Neuronal stem cell (in vitro differentiated cells): Measurements from ENCODE around the gene A3GALT2.

Experiments used
- DNase-seq: peaks from one replicate; pipeline ENCODE4 v3.0.0-alpha.2; 2013; ENCODE audit warnings: low spot score
- H2AFZ ChIP-seq: one replicate; pipeline ENCODE4 v1.6.1; 2013; ENCODE audit warnings: mild to moderate bottlenecking, low read length, inconsistent platforms
- H2AK5ac ChIP-seq: 2 replicates; pipeline ENCODE4 v1.6.1; 2013; ENCODE audit warnings: low read depth, mild to moderate bottlenecking, inconsistent platforms, low read length, moderate library complexity, mixed read lengths
- H2BK120ac ChIP-seq: 2 replicates; pipeline ENCODE4 v1.6.1; 2013; ENCODE audit warnings: low read depth, mild to moderate bottlenecking, inconsistent platforms, low read length, moderate library complexity, mixed read lengths
- H2BK12ac ChIP-seq: one replicate; pipeline ENCODE4 v1.6.1; 2013; ENCODE audit warnings: low read length, inconsistent platforms
- H2BK15ac ChIP-seq: 2 replicates; pipeline ENCODE4 v1.6.1; 2013; ENCODE audit warnings: mild to moderate bottlenecking, low read length, inconsistent platforms, mixed read lengths
- H2BK5ac ChIP-seq: one replicate; pipeline ENCODE4 v1.6.1; 2013; ENCODE audit warnings: inconsistent platforms, mild to moderate bottlenecking, low read length, moderate library complexity
- H3K14ac ChIP-seq: one replicate; pipeline ENCODE4 v1.6.1; 2013; ENCODE audit warnings: low read length, inconsistent platforms
- H3K18ac ChIP-seq: 2 replicates; pipeline ENCODE4 v1.6.1; 2013; ENCODE audit warnings: low read length, inconsistent platforms
- H3K23ac ChIP-seq: 2 replicates; pipeline ENCODE4 v1.6.1; 2013; ENCODE audit warnings: low read depth, mild to moderate bottlenecking, mixed read lengths, low read length, inconsistent platforms; ENCODE audit not compliant: poor library complexity
- H3K27ac ChIP-seq: replicated peaks from 3 replicates; pipeline ENCODE4 v1.5.1; 2013; ENCODE audit warnings: low read length, inconsistent platforms
- H3K27me3 ChIP-seq, 3 experiments: 2 replicates each; pipeline ENCODE4 v1.6.1; 2013; ENCODE audit warnings: low read length in 3 of 3, mild to moderate bottlenecking in 2 of 3, inconsistent platforms in 1 of 3, low read depth in 1 of 3, mixed read lengths in 1 of 3, moderate library complexity in 1 of 3; ENCODE audit not compliant: control insufficient read depth in 3 of 3, insufficient read depth in 3 of 3
- H3K36me3 ChIP-seq, 2 donors: replicated peaks in 1 of 2; 2 replicates each; pipeline ENCODE4 v1.6.1; 2013; ENCODE audit warnings: low read length in 2 of 2; ENCODE audit not compliant: control insufficient read depth in 2 of 2, insufficient read depth in 2 of 2
- H3K4ac ChIP-seq: 2 replicates; pipeline ENCODE4 v1.6.1; 2013; ENCODE audit warnings: inconsistent platforms, mild to moderate bottlenecking, low read length, moderate library complexity
- H3K4me1 ChIP-seq, 2 donors: 1 replicate in 1 of 2; 2 replicates in 1 of 2; pipeline ENCODE4 v1.6.1; 2013; ENCODE audit warnings: low read length in 2 of 2, low read depth in 1 of 2; ENCODE audit not compliant: control insufficient read depth in 2 of 2, insufficient read depth in 1 of 2
- H3K4me2 ChIP-seq: one replicate; pipeline ENCODE4 v1.6.1; 2013; ENCODE audit warnings: mild to moderate bottlenecking, low read length, inconsistent platforms; ENCODE audit not compliant: insufficient read depth, poor library complexity, severe bottlenecking
- H3K4me3 ChIP-seq, 2 donors: 2 replicates each; pipeline ENCODE4 v1.5.1; 2013; ENCODE audit warnings: low read length in 2 of 2, mild to moderate bottlenecking in 2 of 2, inconsistent platforms in 1 of 2, moderate library complexity in 1 of 2
- H3K79me1 ChIP-seq: one replicate; pipeline ENCODE4 v1.6.1; 2013; ENCODE audit warnings: low read depth, mild to moderate bottlenecking, inconsistent platforms, low read length, moderate library complexity
- H3K9ac ChIP-seq: one replicate; pipeline ENCODE4 v1.6.1; 2013; ENCODE audit warnings: mild to moderate bottlenecking, low read depth, low read length, inconsistent platforms; ENCODE audit not compliant: poor library complexity
- H3K9me3 ChIP-seq, 2 donors: replicated peaks in 1 of 2; 2 replicates each; pipeline versions ENCODE3 to v1.6.1; 2013; ENCODE audit warnings: low read length in 2 of 2, mild to moderate bottlenecking in 2 of 2, inconsistent platforms in 1 of 2, low read depth in 1 of 2, mixed read lengths in 1 of 2, moderate library complexity in 1 of 2; ENCODE audit not compliant: control insufficient read depth in 2 of 2, insufficient read depth in 1 of 2
- H4K8ac ChIP-seq: one replicate; pipeline ENCODE4 v1.6.1; 2013; ENCODE audit warnings: low read depth, mild to moderate bottlenecking, inconsistent platforms, low read length, moderate library complexity
- H4K91ac ChIP-seq: one replicate; pipeline ENCODE4 v1.6.1; 2013; ENCODE audit warnings: low read length, low read depth, mild to moderate bottlenecking, inconsistent platforms; ENCODE audit not compliant: poor library complexity
- WGBS, 2 donors: extraction: QIAGEN DNeasy Blood & Tissue Kit; methylation state at CpG; one replicate each; pipeline ENCODE4 v1.1.7; 2013; ENCODE audit warnings: missing lambda C conversion rate in 2 of 2, mixed read lengths in 1 of 2; ENCODE audit not compliant: insufficient read length in 2 of 2, insufficient replicate concordance in 1 of 2; ENCODE audit errors: extremely low coverage in 2 of 2; 5-methylcytosine and 5-hydroxymethylcytosine counted together

The A3GALT2 gene

DNA sequence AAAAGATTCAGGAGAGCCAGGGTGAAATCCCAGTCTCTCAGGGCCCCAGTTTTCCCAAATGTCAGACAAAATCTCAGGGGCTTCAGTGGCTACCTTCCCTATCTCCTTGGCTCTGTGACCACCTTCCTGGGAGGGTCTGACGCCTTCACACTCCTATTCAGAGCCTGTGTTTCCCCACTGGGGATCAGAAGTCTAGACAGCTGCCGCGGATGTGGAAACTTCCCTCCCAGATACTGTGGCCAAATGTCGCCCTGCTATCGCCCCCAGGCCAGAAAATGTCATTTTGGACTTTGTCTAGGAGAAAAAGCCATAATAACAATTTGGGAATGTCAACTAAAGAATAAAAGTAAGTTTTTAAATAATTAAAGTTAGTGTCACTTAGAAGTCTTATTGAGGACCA, 15.9 kb downstream of the A3GALT2 start:
- no peak overlapping the region for H4K8ac ChIP-seq
- H3K23ac ChIP-seq: no peak overlapping the region
- H3K4me2 ChIP-seq: no peak overlapping the region
- peaks cover 9 to 24% of the 10 kb centered on the region in 2 donors for H3K36me3 ChIP-seq
- no peak overlapping the region for H3K27ac ChIP-seq
- H2AFZ ChIP-seq: no peak overlapping the region
- no peak for DNase-seq
- no peak overlapping the region for H3K4me3 ChIP-seq
- peaks cover 0 to 5% of the 10 kb centered on the region in 2 donors for H3K4me1 ChIP-seq
- peaks cover 0 to 11% (median 7%) of the 10 kb centered on the region in 3 experiments for H3K27me3 ChIP-seq
- no peak overlapping the region for H2BK15ac ChIP-seq
- no peak overlapping the region for H3K4ac ChIP-seq
- H3K9me3 ChIP-seq: peaks cover 7 to 9% of the 10 kb centered on the region in 2 donors
- WGBS, 2 donors: no CpG with 5 or more reads among the region's 5 CpGs
- no peak overlapping the region for H3K14ac ChIP-seq
- H3K18ac ChIP-seq: no peak overlapping the region
- no peaks in the 10 kb centered on the region for H3K79me1 ChIP-seq
- no peak overlapping the region for H2BK120ac ChIP-seq
- H2BK5ac ChIP-seq: no peak overlapping the region
- H2AK5ac ChIP-seq: no peak overlapping the region
- H4K91ac ChIP-seq: no peak overlapping the region
- no peak overlapping the region for H3K9ac ChIP-seq
- H2BK12ac ChIP-seq: no peak overlapping the region

DNA sequence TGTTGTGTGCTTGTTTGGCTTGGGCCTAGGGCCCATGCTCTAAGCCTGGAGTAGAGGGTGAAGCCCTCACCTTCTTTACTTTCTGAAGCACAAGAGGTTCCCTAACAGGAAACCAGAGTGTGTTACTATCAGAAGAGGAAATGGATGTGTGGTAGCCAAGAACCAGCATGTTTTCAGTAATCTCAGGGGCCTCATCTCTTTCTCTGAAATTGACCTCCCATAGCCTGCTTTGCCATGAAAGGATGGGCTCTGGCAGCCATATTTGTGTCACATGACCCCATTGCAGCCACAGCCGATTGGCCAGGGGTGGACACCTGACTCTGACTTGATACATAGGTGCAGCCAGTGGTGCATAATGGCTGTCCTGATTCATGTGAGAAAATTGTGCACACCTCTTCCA, 18.6 kb downstream of the A3GALT2 start:
- no peak overlapping the region for H3K14ac ChIP-seq
- H2AFZ ChIP-seq: no peak overlapping the region
- WGBS, 2 donors: no CpG with 5 or more reads among the region's 1 CpG
- H3K27me3 ChIP-seq: peaks cover 0 to 11% (median 7%) of the 10 kb centered on the region in 3 experiments
- H3K9ac ChIP-seq: no peak overlapping the region
- no peak overlapping the region for H2BK12ac ChIP-seq
- no peak overlapping the region for H2BK120ac ChIP-seq
- H3K4me3 ChIP-seq: no peak overlapping the region
- peaks cover 25 to 50% of the 10 kb centered on the region in 2 donors for H3K36me3 ChIP-seq
- H4K91ac ChIP-seq: no peak overlapping the region
- no peak overlapping the region for H3K4ac ChIP-seq
- H3K18ac ChIP-seq: no peak overlapping the region
- no peak overlapping the region for H4K8ac ChIP-seq
- H2AK5ac ChIP-seq: no peak overlapping the region
- no peaks in the 10 kb centered on the region for H3K79me1 ChIP-seq
- H3K23ac ChIP-seq: no peak overlapping the region
- peaks cover 0 to 5% of the 10 kb centered on the region in 2 donors for H3K4me1 ChIP-seq
- no peak overlapping the region for H2BK5ac ChIP-seq
- no peak overlapping the region for H3K27ac ChIP-seq
- H3K9me3 ChIP-seq: peaks cover 7 to 8% of the 10 kb centered on the region in 2 donors
- no peak overlapping the region for H2BK15ac ChIP-seq
- H3K4me2 ChIP-seq: no peak overlapping the region
- no peak for DNase-seq

GRCh38 chr1:33301273-33301984, 19.5 kb downstream of the A3GALT2 start:
- H3K14ac ChIP-seq: no peak overlapping the region
- H3K9me3 ChIP-seq: peaks cover 4 to 7% of the 10 kb centered on the region in 2 donors
- peaks cover 30 to 59% of the 10 kb centered on the region in 2 donors for H3K36me3 ChIP-seq
- no peak overlapping the region for H2AK5ac ChIP-seq
- peaks cover 0 to 3% (median 0%) of the 10 kb centered on the region in 3 experiments for H3K27me3 ChIP-seq
- H3K79me1 ChIP-seq: no peaks in the 10 kb centered on the region
- no peak overlapping the region for H2BK15ac ChIP-seq
- H3K23ac ChIP-seq: no peak overlapping the region
- H3K9ac ChIP-seq: no peak overlapping the region
- H3K27ac ChIP-seq: no peak overlapping the region
- H4K91ac ChIP-seq: no peak overlapping the region
- H2BK12ac ChIP-seq: no peak overlapping the region
- H2BK5ac ChIP-seq: no peak overlapping the region
- H3K4me3 ChIP-seq: no peak overlapping the region
- H2BK120ac ChIP-seq: no peak overlapping the region
- no CpG with 5 or more reads among the region's 4 CpGs for WGBS, 2 donors
- H4K8ac ChIP-seq: peak overlapping the region; percentile 92
- H2AFZ ChIP-seq: no peak overlapping the region
- H3K18ac ChIP-seq: peak overlapping the region; percentile 74
- DNase-seq: no peak
- no peak overlapping the region for H3K4me2 ChIP-seq
- no peak overlapping the region for H3K4ac ChIP-seq
- peaks cover 0 to 1% of the 10 kb centered on the region in 2 donors for H3K4me1 ChIP-seq

GRCh38 chr1:33300673-33301072, 20.2 kb downstream of the A3GALT2 start:
- Histone ChIP-seq H3K9me3 (peaks cover 4 to 7% of the 10 kb centered on the region in 2 donors), H3K79me1 (no peaks in the 10 kb centered on the region), H2BK15ac (no peak overlapping the region), H3K36me3 (peaks cover 35 to 67% of the 10 kb centered on the region in 2 donors), H4K91ac (no peak overlapping the region), H3K18ac (no peak overlapping the region), H3K4me3 (no peak overlapping the region), H2AFZ (no peak overlapping the region), H3K9ac (no peak overlapping the region), H2AK5ac (no peak overlapping the region), H2BK120ac (no peak overlapping the region), H3K14ac (no peak overlapping the region), H3K27me3 (no peaks in the 10 kb centered on the region), H3K4me1 (no peaks in the 10 kb centered on the region), H2BK5ac (no peak overlapping the region), H3K4ac (no peak overlapping the region), H3K23ac (no peak overlapping the region), H2BK12ac (no peak overlapping the region), H3K27ac (no peak overlapping the region), H4K8ac (no peak overlapping the region), H3K4me2 (no peak overlapping the region)
- WGBS, 2 donors: no CpG with 5 or more reads among the region's 5 CpGs
- no peak for DNase-seq
